KOPT-K1 (cell line): ENCODE results near the gene SIPA1L3.

Experiments used
- H3K27ac ChIP-seq: fragments of 200-600 bp; sonication (generic); 2 replicates; pipeline ENCODE4 v1.5.1; 2016; ENCODE audit warnings: antibody characterized with exemption, mild to moderate bottlenecking, low read depth, low read length; ENCODE audit not compliant: poor library complexity, severe bottlenecking
- H3K36me3 ChIP-seq: fragments of 200-600 bp; sonication (generic); 2 replicates; pipeline ENCODE4 v1.5.1; 2017; ENCODE audit warnings: antibody characterized with exemption, mild to moderate bottlenecking, low read length, moderate library complexity; ENCODE audit not compliant: insufficient read depth
- H3K9me3 ChIP-seq: fragments of 200-600 bp; sonication (generic); 2 replicates; pipeline ENCODE4 v1.5.1; 2017; ENCODE audit warnings: antibody characterized with exemption, low read length, mild to moderate bottlenecking; ENCODE audit not compliant: insufficient read depth, poor library complexity, severe bottlenecking

The SIPA1L3 gene

DNA sequence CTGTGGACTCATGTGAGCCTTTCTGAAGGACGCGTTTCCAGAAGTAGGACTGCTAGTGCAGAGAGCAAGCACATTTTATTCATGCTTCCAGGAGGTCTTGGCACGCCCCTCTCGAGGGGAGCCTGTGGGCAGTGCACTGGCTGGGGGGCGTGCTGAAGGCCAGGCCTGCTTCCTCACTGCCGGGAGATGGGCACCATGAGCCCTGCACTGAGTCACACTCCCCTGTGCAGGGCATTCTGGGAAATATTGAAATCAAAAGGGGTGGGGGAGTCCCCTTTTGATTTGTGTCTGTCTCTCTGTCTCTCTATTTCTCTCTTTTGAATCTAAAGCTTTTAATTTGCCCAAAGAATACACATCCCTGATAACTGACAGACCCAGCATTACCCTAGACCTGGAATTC, 283.1 kb downstream of the SIPA1L3 start:
- H3K36me3 ChIP-seq, result no peaks in the 10 kb centered on the region
- no peak overlapping the region for H3K27ac ChIP-seq
- H3K9me3 ChIP-seq, result no peaks in the 10 kb centered on the region

GRCh38 chr19:38190793-38191192, 283.8 kb downstream of the SIPA1L3 start:
- Histone ChIP-seq H3K9me3 (no peaks in the 10 kb centered on the region), H3K36me3 (no peaks in the 10 kb centered on the region), H3K27ac (no peak overlapping the region)

- Histone ChIP-seq H3K9me3 (no peaks in the 10 kb centered on the region), H3K36me3 (no peaks in the 10 kb centered on the region), H3K27ac (no peak overlapping the region)
Measured at GRCh38 chr19:38191747-38192146, 284.7 kb downstream of the SIPA1L3 start.

DNA sequence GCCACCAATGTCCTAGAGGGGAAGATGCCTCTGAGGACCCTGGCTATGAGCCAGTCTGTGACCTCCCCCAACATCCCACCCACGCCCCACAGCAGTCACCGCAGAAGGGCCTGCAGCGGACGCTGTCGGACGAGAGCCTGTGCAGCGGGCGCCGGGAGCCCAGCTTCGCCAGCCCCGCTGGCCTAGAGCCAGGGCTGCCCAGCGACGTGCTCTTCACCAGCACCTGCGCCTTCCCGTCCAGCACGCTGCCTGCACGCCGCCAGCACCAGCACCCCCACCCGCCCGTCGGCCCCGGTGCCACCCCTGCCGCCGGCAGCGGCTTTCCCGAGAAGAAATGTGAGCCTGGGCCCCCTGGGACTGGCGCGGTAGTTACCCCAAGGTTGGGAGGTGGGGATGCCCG, 286.4 kb downstream of the SIPA1L3 start:
- Histone ChIP-seq H3K27ac (no peak overlapping the region), H3K9me3 (no peaks in the 10 kb centered on the region), H3K36me3 (no peaks in the 10 kb centered on the region)

DNA sequence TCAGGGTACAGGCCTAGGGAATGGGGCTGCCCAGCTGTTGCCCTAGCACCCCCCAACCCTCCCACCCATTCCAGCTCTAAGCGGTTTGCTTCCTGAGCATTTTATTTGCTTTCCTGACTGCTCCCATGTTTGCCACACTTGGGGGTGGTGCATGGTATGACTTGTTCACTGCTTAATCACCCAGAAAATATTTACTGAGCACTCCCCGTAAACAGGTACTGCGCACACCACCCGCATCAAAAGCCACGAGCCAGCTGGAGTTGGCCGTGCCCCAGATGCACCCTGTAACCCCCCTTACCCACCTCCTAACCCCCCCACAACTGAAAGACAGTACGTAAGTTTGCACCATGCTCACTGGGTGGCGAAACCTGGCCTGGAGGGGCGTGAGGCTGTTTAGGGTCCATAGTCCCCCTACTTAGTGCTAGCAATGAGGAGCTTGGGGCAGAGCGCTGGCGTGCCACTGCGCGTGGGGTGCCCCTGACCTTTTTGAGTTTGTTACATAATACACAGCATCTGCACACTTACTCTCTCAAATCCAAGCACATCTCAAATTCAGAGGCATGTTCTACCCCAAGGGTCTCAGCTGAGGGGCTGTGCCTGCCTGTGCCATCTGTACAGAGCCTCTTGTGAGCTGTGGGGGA, 287.2 kb downstream of the SIPA1L3 start:
- no peaks in the 10 kb centered on the region for H3K36me3 ChIP-seq
- H3K27ac ChIP-seq, result no peak overlapping the region
- H3K9me3 ChIP-seq, result no peaks in the 10 kb centered on the region

GRCh38 chr19:38195237-38195636, 288.2 kb downstream of the SIPA1L3 start:
- H3K9me3 ChIP-seq, result no peaks in the 10 kb centered on the region
- H3K27ac ChIP-seq, result no peak overlapping the region
- H3K36me3 ChIP-seq, result no peaks in the 10 kb centered on the region

DNA sequence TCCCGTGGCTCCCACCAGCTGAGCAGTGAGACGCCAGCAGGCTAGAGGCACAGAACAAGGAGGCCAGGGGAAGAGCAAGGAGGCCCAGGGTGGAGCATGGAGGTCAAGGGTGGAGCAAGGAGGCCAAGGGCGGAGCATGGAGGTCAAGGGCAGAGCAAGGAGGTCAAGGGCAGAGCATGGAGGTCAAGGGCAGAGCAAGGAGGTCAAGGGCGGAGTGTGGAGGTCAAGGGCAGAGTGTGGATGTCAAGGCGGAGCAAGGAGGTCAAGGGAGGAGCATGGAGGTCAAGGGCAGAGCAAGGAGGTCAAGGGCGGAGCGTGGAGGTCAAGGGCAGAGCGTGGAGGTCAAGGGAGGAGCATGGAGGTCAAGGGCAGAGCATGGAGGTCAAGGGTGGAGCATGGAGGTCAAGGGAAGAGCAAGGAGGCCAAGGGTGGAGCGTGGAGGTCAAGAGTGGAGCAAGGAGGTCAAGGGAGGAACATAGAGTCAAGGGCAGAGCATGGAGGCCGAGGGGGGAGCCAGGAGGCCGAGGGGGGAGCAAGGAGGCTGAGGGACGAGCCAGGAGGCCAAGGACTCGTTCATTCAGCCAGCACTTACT, 289.3 kb downstream of the SIPA1L3 start:
- H3K27ac ChIP-seq, result no peak overlapping the region
- H3K9me3 ChIP-seq, result no peaks in the 10 kb centered on the region
- H3K36me3 ChIP-seq, result no peaks in the 10 kb centered on the region

DNA sequence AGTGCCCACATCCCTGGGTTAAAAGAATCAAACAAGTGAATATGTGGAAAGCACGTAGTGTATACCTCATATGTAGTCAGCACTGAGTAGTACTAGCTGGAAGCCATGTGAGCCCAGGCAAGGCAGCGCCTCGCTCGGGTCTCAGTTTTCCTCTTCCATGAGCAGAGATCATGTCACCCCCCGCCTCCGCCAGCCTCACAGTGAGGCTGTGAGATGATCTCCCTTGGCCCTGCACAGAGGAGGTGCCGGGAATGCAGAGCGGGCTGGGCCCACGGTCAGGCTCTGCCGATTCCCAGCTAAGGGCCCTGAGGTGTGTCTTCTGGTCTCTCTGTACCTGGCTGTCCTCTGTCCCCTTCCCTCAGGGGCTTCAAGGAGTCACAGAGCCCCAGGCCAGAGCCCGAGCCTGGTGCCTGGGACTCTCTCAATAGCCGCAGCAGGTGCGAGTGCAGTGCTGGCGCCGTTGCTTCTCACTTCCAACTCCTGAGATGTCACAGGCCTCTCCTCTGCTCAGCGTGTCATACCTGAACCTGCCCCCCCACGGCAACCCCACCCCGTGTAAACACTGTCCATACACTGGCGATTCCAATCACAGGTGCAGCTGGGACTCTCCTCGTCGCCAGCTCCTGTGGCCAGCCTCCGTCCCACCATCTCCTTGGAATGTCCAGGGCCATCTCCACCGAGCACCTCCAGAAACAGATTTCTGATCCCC, 290.1 kb downstream of the SIPA1L3 start:
- H3K9me3 ChIP-seq, result no peaks in the 10 kb centered on the region
- no peak overlapping the region for H3K27ac ChIP-seq
- no peaks in the 10 kb centered on the region for H3K36me3 ChIP-seq

GRCh38 chr19:38197937-38198704, 291.1 kb downstream of the SIPA1L3 start:
- Histone ChIP-seq H3K27ac (no peak overlapping the region), H3K36me3 (no peaks in the 10 kb centered on the region)

DNA sequence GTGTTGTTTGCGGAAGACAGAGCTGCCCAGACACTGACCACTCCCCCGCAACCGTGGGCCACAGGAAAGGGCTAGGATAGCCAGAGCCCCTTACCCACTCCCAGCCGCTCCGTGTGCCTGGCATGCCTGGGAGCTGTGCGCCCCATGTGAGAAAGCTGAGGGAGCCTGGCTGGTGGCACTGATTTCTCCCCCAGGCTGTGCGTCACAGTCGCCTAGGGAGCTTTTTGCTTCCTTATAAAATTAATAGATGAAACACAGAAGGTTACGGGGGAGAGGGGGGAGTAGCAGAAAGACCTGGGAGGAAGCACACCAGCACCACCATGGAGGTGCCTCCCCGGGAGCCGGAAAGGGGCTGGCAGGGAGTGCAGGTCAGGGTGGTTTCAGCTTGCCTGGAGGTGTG, 292.3 kb downstream of the SIPA1L3 start:
- Histone ChIP-seq H3K36me3 (no peaks in the 10 kb centered on the region), H3K9me3 (no peaks in the 10 kb centered on the region), H3K27ac (no peak overlapping the region)

More at GRCh38 chr19:38197937-38198704, 291.1 kb downstream of the SIPA1L3 start:
- no peaks in the 10 kb centered on the region for H3K9me3 ChIP-seq

- Histone ChIP-seq H3K9me3 (no peaks in the 10 kb centered on the region), H3K36me3 (no peaks in the 10 kb centered on the region), H3K27ac (no peak overlapping the region)
Measured at GRCh38 chr19:38201731-38202130, 294.7 kb downstream of the SIPA1L3 start.

DNA sequence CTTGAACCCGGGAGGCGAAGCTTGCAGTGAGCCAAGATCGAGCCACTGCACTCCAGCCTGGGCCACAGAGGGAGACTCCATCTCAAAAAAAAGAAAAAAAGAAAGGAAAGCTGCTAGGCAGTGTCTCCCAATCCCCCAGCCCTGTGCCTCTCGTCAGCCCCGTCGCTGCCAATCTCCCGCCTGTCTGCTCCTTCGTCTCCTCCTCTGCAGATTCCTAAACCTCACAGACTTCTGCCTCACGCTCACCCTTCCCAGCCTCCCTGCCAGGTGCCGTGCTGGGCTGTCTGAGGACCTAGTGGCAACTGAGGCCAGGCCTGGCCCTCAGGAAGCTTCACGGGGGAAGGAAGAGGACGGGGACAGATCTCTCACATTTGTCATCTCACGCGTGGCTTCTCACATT, 295.5 kb downstream of the SIPA1L3 start:
- H3K27ac ChIP-seq, result no peak overlapping the region
- H3K36me3 ChIP-seq, result no peaks in the 10 kb centered on the region
- no peaks in the 10 kb centered on the region for H3K9me3 ChIP-seq

DNA sequence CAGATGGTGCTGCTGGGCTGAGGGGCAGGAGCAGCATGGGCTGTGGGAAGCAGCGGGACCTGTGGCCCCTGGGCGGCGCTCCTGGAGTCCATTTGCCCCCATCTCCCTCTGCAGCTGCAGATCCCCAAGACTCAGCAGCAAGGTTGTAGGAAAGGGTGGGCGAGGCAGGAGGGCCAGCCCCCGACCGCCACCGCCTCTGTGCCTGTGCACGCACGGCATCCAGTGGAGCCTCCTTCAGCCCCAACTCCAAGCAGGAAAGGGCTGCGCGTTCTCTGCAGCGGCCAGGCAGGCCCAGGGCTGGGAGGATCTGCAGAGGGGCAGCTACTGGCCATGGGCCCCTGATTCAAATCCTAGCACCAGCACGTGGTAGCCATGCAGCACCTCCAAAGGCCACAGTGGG, 296.2 kb downstream of the SIPA1L3 start:
- Histone ChIP-seq H3K27ac (no peak overlapping the region), H3K36me3 (no peaks in the 10 kb centered on the region), H3K9me3 (no peaks in the 10 kb centered on the region)

DNA sequence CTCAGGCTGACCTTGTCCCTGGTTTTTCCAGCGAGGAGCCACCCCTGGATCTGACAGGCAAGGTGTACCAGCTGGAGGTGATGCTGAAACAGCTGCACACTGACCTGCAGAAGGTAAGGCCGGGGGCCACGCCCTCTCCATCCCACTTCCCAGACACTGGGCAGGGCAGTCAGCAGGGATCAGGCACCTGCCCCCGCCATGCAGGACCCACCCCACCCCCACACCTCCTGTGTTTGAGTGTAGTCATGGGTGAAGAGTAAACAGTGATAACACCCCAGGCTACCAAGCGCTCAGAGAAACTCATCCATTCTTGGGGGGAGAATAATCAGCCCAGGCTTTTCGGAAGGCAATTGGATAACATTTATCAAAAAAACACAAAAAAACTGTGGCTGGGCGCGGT, 297.1 kb downstream of the SIPA1L3 start:
- H3K9me3 ChIP-seq, result no peaks in the 10 kb centered on the region
- H3K27ac ChIP-seq, result no peak overlapping the region
- no peaks in the 10 kb centered on the region for H3K36me3 ChIP-seq

DNA sequence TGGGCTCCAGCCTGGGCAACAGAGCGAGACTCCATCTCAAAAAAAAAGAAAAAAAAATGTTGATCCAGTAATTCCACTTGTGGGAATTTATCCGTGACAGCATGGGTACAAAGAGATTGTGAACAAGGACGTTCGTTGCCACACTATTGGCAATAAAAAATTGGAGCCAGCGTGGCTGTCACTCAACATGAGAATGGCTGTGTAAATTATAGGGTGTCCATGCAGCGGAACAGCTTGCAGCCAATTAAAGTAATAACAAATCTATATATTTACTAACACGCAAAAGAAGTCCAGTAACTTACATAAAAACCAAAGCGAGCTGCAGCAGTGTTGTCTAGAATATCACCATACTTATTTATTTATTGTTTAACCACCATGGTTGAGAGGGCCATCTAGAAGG, 297.7 kb downstream of the SIPA1L3 start:
- Histone ChIP-seq H3K27ac (no peak overlapping the region), H3K36me3 (no peaks in the 10 kb centered on the region), H3K9me3 (no peaks in the 10 kb centered on the region)
